GM13977 (cell line): Measurements from ENCODE around the gene KIF5C.

ENCODE experiments used
- DNase-seq: peaks from one replicate; pipeline ENCODE4 v3.0.0; 2012; ENCODE audit warnings: low spot score
- in situ Hi-C: fragments of 300-500 bp; cut with MboI; formaldehyde crosslinking; loops from one replicate; pipeline ENCODE4 v1.12.0; 2022; ENCODE audit warnings: low sequenced_read_pairs, low pct_unique_long_range_greater_than_20kb, mixed read lengths, inconsistent platforms; ENCODE audit not compliant: unreplicated experiment
- TF ChIP-seq, protein P1 (sequence below): IDR thresholded peaks from 2 replicates; pipeline ENCODE4 v1.5.1; 2012; ENCODE audit warnings: mild to moderate bottlenecking, control low read depth; ENCODE audit not compliant: insufficient read depth; ENCODE audit errors: extremely low read depth, missing control alignments

Gene KIF5C

DNA sequence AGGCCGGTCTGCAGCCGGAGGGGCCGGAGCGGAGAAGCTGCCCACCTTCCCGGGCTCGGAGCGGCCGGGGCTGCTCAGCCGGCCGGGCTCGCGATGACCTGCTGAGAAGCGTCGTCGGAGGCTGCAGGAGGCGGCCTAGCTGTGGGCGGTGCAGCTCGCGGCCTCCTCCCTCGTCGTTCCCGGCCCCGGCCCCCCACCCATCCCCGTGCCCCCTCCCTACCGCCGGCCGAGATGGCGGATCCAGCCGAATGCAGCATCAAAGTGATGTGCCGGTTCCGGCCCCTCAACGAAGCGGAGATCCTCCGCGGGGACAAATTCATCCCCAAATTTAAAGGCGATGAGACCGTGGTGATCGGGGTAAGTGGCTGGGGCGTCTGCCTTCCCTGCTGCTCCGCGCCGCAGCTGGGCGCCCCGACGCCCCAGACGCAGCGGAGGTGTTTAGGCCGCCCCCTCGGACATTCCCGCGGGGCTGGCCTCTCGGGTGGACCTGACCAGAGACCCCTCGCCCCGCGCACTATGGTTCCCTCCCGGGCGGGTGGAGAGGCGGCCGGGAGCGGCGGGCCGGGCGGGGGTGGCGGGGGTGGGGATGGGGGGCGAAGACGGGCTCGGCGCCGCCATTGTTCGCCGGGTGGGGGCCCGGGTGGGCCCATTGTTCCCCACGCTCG lies 492 bp downstream of the KIF5C start:
- peak; percentile 48 for DNase-seq
- in situ Hi-C loops = no loop called here
- TF ChIP-seq, protein P1, sequence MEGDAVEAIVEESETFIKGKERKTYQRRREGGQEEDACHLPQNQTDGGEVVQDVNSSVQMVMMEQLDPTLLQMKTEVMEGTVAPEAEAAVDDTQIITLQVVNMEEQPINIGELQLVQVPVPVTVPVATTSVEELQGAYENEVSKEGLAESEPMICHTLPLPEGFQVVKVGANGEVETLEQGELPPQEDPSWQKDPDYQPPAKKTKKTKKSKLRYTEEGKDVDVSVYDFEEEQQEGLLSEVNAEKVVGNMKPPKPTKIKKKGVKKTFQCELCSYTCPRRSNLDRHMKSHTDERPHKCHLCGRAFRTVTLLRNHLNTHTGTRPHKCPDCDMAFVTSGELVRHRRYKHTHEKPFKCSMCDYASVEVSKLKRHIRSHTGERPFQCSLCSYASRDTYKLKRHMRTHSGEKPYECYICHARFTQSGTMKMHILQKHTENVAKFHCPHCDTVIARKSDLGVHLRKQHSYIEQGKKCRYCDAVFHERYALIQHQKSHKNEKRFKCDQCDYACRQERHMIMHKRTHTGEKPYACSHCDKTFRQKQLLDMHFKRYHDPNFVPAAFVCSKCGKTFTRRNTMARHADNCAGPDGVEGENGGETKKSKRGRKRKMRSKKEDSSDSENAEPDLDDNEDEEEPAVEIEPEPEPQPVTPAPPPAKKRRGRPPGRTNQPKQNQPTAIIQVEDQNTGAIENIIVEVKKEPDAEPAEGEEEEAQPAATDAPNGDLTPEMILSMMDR = no peak

DNA sequence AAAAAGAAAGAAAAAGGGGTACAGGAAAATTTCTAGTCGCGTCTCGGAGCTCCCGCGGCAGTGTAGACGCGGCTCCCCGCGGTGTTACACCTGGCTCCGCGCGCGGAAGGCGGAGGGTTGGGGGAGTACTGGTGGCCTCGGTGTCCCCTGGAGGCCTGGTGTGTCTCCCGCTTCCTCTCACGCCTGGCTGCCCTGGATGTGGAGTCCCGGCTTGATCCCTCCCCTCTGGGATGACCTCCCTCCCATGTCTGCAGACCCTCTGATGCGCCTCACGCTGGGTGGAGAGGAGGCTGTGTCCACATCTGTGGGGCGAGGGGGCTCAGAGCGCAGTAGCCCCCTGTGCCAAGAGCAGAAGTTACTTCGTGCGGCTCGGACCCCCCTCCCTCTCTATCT lies 1.2 kb downstream of the KIF5C start:
- in situ Hi-C loops = no loop called here
- DNase-seq = peak; percentile 42
- TF ChIP-seq, protein P1 = no peak

DNA sequence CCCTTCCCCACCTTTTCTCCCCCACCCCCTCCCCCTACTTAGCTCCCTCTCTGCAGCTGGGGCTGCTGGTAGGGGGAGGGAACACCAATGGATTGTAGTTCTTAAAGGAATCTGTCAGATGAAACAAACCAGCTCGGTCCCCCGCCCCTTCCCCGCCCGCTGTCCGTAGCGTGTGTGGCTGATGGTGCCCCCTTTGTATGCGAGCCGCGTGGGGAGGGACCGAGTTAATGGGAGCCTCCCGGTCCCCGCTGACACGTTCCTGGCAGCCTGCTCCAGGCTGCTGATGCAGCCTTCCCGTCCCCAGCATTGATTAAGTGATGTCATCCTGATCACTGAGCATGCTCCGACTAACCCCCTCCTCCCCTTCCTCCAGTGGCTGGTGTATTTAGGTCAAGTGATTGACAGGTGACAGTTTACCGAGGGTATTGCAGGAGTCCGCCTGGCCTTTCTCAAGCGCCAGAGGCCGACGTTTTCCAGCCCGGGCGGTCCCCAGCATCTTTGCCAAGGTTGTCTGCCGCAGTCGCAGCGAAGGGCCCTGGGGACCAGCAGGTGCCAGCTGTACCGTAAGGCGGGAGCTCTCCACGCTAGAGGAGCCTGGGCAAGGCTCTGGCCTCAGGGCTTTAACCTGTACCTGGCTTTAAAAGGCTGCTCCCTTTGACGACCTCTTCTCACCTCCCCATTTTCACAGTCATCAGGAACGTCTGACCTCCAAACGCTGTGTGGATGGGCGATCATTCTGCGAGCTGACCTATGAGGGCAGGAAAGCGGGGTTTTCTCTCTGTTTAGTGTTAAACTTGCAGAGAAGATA lies 1.8 kb downstream of the KIF5C start:
- peak; percentile 79 for DNase-seq
- TF ChIP-seq, protein P1 = no peak

DNA sequence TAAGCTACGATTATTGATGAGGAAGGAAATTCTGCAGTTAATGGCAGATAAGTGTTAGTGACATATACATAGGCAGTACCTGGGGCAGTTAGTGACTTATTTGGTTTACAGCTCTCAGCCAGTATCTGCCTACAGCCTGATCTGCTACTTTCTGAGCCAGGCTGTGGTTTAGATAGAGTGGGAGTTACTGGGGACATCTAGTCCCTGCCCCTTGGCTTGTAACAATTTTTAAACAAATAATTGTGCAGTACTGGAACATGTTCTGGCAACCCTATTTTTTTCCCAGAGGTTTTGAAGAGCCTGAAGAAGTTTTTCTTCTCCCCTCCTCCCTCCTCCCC lies 2.3 kb downstream of the KIF5C start:
- DNase-seq = peak; percentile 30
- in situ Hi-C loops = no loop called here
- TF ChIP-seq, protein P1 = no peak

More for the DNA sequence above, 1.8 kb downstream of the KIF5C start:
- in situ Hi-C loops = no loop called here

DNA sequence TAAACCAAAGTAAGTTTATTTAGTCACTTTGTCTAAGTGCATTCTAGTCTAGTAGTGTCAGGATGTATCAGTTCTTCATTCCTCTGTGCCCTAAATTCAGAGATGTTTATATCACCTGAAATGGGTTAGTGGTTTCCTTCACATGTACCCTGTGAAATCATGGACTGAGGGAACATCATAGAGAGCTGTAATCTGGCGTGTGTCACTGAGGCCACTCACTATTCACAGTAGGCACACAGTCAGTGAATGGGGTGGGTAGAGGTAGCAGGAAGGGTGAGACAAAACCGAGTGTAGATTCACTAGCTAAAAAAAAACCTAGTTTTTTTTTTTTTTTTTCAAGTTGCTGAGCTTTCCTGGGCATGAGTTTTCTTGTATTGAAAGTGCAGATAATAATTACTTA lies 5.6 kb downstream of the KIF5C start:
- no peak for DNase-seq
- TF ChIP-seq, protein P1 = no peak
- in situ Hi-C loops = no loop called here

DNA sequence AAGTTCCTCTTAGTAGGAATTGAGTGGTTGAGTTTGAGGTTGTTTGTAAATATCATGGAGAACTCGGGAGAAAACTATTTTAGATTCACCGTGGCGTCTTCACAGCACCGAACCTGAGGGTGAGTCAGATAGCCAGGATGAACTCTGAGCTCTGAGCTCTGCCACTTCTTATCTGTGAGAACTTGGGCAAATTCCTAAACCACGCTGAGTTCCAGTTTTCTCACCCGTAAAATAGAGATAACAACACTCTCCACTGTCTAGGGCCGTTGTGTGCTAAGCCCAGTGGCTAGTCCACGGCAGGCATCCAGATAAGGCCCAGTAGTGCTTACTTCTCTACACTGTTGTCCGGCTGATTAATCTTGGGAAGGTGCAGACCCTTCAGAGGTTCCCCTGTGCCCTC lies 7.0 kb downstream of the KIF5C start:
- in situ Hi-C loops = no loop called here
- TF ChIP-seq, protein P1 = no peak
- DNase-seq = no peak
